Cortex of kidney (tissue), 1 donor: ENCODE data around the gene SESTD1.
"Not testable (repeated sequence)": the region's sequence is repeated elsewhere in the genome, so short reads cannot be mapped to it uniquely, and the experiment has no call there.

Experiments
- DNase-seq: peaks from one replicate; lab custom pipeline; 2025; lab: John Stamatoyannopoulos, UW

Gene SESTD1

GRCh38 chr2:179265082-179265510 lies 464 bp upstream of the SESTD1 start:
- no peak for DNase-seq

GRCh38 chr2:179263446-179264367 lies 925 bp downstream of the SESTD1 start:
- no peak for DNase-seq

GRCh38 chr2:179263015-179263414 lies 1.6 kb downstream of the SESTD1 start:
- no peak for DNase-seq

- DNase-seq, result no peak
Measured at GRCh38 chr2:179262077-179262660, 2.5 kb downstream of the SESTD1 start.

GRCh38 chr2:179261151-179261825 lies 3.3 kb downstream of the SESTD1 start:
- no peak for DNase-seq

- no peak for DNase-seq
Measured at GRCh38 chr2:179260224-179260623, 4.4 kb downstream of the SESTD1 start.

- no peak for DNase-seq
Measured at GRCh38 chr2:179255129-179255528, 9.5 kb downstream of the SESTD1 start.

GRCh38 chr2:179253226-179253625 lies 11.4 kb downstream of the SESTD1 start:
- no peak for DNase-seq

GRCh38 chr2:179252423-179252822 lies 12.2 kb downstream of the SESTD1 start:
- DNase-seq, result no peak

- DNase-seq, result no peak
Measured at GRCh38 chr2:179251870-179252269, 12.8 kb downstream of the SESTD1 start.

- no peak for DNase-seq
Measured at GRCh38 chr2:179250848-179251504, 13.7 kb downstream of the SESTD1 start.

- DNase-seq, result no peak
Measured at GRCh38 chr2:179250095-179250494, 14.5 kb downstream of the SESTD1 start.

GRCh38 chr2:179248024-179248348 lies 16.6 kb downstream of the SESTD1 start:
- DNase-seq, result no peak

- DNase-seq, result no peak
Measured at GRCh38 chr2:179247318-179248023, 17.2 kb downstream of the SESTD1 start.

GRCh38 chr2:179245843-179246242 lies 18.8 kb downstream of the SESTD1 start:
- DNase-seq, result not testable (repeated sequence)

- DNase-seq, result no peak
Measured at GRCh38 chr2:179243046-179243445, 21.6 kb downstream of the SESTD1 start.

GRCh38 chr2:179240481-179241451 lies 23.9 kb downstream of the SESTD1 start:
- no peak for DNase-seq

- DNase-seq, result no peak
Measured at GRCh38 chr2:179239838-179240237, 24.8 kb downstream of the SESTD1 start.

- no peak for DNase-seq
Measured at GRCh38 chr2:179239195-179239594, 25.4 kb downstream of the SESTD1 start.

GRCh38 chr2:179238027-179238426 lies 26.6 kb downstream of the SESTD1 start:
- DNase-seq, result no peak
